H1 (cell line): ENCODE results near the gene DDA1. TPM values are rescaled to one million over a fixed set of nuclear protein-coding genes. Genes with fewer than 3 reads are reported as not detected.
A peak's percentile ranks its signal among the peaks of the same experiment; 100 is the strongest.

Source experiments
- CTCF ChIA-PET: fragments of 300-600 bp; sonication (Branson Sonifier 250); formaldehyde crosslinking; loops from one replicate; lab custom pipeline; 2021; ENCODE audit not compliant: partially characterized antibody; lab: Charles Lee
- POLR2A ChIA-PET: fragments of 300-600 bp; sonication (Branson Sonifier 250); formaldehyde crosslinking; loops from one replicate; lab custom pipeline; 2021; ENCODE audit warnings: inconsistent platforms; ENCODE audit not compliant: partially characterized antibody; lab: Charles Lee
- DNase-seq, 2 experiments: peaks; one replicate each; pipeline versions ENCODE4 v3.0.0 to v3.0.0-alpha.2; 2010 to 2022; ENCODE audit warnings: low spot score in 2 of 2, low read depth in 1 of 2, mixed read lengths in 1 of 2
- FAIRE-seq: peaks from 2 replicates; lab custom pipeline; 2011; peaks lifted over from hg19 to GRCh38; lab: Jason Lieb, UNC
- H2AFZ ChIP-seq: 2 replicates; pipeline ENCODE4 v1.8.1; 2012; ENCODE audit warnings: low read length, inconsistent platforms
- H2AK5ac ChIP-seq: 2 replicates; pipeline ENCODE4 v1.6.1; 2013; ENCODE audit warnings: low read depth, low read length
- H2BK120ac ChIP-seq: replicated peaks from 2 replicates; pipeline ENCODE3; 2013; ENCODE audit warnings: low read depth, low read length, inconsistent platforms
- H2BK12ac ChIP-seq: 2 replicates; pipeline ENCODE4 v1.6.1; 2013; ENCODE audit warnings: low read depth, low read length
- H2BK15ac ChIP-seq: 2 replicates; pipeline ENCODE4 v1.6.1; 2013; ENCODE audit warnings: low read length
- H2BK20ac ChIP-seq: 2 replicates; pipeline ENCODE4 v1.6.1; 2013; ENCODE audit warnings: low read length
- H2BK5ac ChIP-seq: 2 replicates; pipeline ENCODE4 v1.6.1; 2013; ENCODE audit warnings: low read depth, low read length
- H3K14ac ChIP-seq: 2 replicates; pipeline ENCODE4 v1.6.1; 2013; ENCODE audit warnings: inconsistent platforms; ENCODE audit not compliant: insufficient read length
- H3K18ac ChIP-seq: 2 replicates; pipeline ENCODE4 v1.6.1; 2013; ENCODE audit warnings: low read length; ENCODE audit errors: extremely low read depth
- H3K23ac ChIP-seq: 2 replicates; pipeline ENCODE4 v1.6.1; 2013; ENCODE audit warnings: inconsistent platforms; ENCODE audit not compliant: insufficient read length
- H3K23me2 ChIP-seq: 2 replicates; pipeline ENCODE4 v1.6.1; 2013; ENCODE audit warnings: low read depth, low read length
- H3K27ac ChIP-seq: 2 replicates; pipeline ENCODE4 v1.6.1; 2011; ENCODE audit warnings: low read depth, low read length, inconsistent platforms
- H3K27me3 ChIP-seq, 4 experiments: replicated peaks in 1 of 4; 1 replicate in 1 of 4; 2 replicates in 3 of 4; pipeline versions ENCODE4 v1.6.1 to v1.8.1; 2011 to 2013; ENCODE audit warnings: low read length in 3 of 4, mild to moderate bottlenecking in 3 of 4, inconsistent platforms in 2 of 4, mixed read lengths in 2 of 4, moderate library complexity in 1 of 4; ENCODE audit not compliant: control insufficient read depth in 3 of 4, insufficient read depth in 3 of 4; ENCODE audit errors: extremely low read depth in 1 of 4
- H3K36me3 ChIP-seq, 4 experiments: 2 replicates each; pipeline versions ENCODE4 v1.6.1 to v1.8.1; 2011 to 2013; ENCODE audit warnings: mild to moderate bottlenecking in 4 of 4, low read length in 3 of 4, moderate library complexity in 2 of 4, control low read depth in 1 of 4, inconsistent platforms in 1 of 4; ENCODE audit not compliant: insufficient read depth in 4 of 4, control insufficient read depth in 2 of 4
- H3K4ac ChIP-seq: replicated peaks from 2 replicates; pipeline ENCODE3; 2013; ENCODE audit warnings: low read length, low read depth, mixed read lengths, inconsistent platforms; ENCODE audit not compliant: insufficient read length
- H3K4me1 ChIP-seq, 4 experiments: replicated peaks in 1 of 4; 1 replicate in 1 of 4; 2 replicates in 3 of 4; pipeline versions ENCODE4 v1.6.1 to v1.8.1; 2011 to 2013; ENCODE audit warnings: low read length in 3 of 4, inconsistent platforms in 2 of 4, mixed read lengths in 1 of 4; ENCODE audit not compliant: insufficient read depth in 4 of 4, control insufficient read depth in 3 of 4
- H3K4me2 ChIP-seq, 2 experiments: 2 replicates each; pipeline versions ENCODE4 v1.6.1 to v1.8.1; 2011 to 2013; ENCODE audit warnings: low read depth in 2 of 2, low read length in 2 of 2, control low read depth in 1 of 2, inconsistent platforms in 1 of 2, mild to moderate bottlenecking in 1 of 2; ENCODE audit not compliant: insufficient read depth in 1 of 2
- H3K4me3 ChIP-seq, 4 experiments: fragments of 200-600, 300-600 bp in 1 of 4; sonication (generic), shearing (Covaris generic), sonication (Bioruptor Twin) in 1 of 4; 2 replicates each; pipeline versions ENCODE4 v1.5.1 to v1.8.1; 2011 to 2016; ENCODE audit warnings: low read length in 4 of 4, low read depth in 3 of 4, control low read depth in 2 of 4, inconsistent platforms in 2 of 4, mild to moderate bottlenecking in 2 of 4, mixed read lengths in 1 of 4, moderate library complexity in 1 of 4; ENCODE audit not compliant: insufficient read depth in 2 of 4; ENCODE audit errors: extremely low read depth in 1 of 4
- H3K56ac ChIP-seq: replicated peaks from 2 replicates; pipeline ENCODE3; 2013; ENCODE audit warnings: low read depth, mild to moderate bottlenecking, mixed read lengths, low read length, inconsistent platforms; ENCODE audit not compliant: insufficient read length
- H3K79me1 ChIP-seq: 2 replicates; pipeline ENCODE4 v1.6.1; 2013; ENCODE audit warnings: low read depth, low read length, control low read depth
- H3K79me2 ChIP-seq, 2 experiments: 2 replicates each; pipeline versions ENCODE4 v1.6.1 to v1.8.1; 2012 to 2013; ENCODE audit warnings: low read length in 2 of 2, mild to moderate bottlenecking in 2 of 2, inconsistent platforms in 1 of 2; ENCODE audit not compliant: insufficient read depth in 2 of 2, control insufficient read depth in 1 of 2
- H3K9ac ChIP-seq, 4 experiments: replicated peaks in 1 of 4; 1 replicate in 1 of 4; 2 replicates in 3 of 4; pipeline versions ENCODE4 v1.6.1 to v1.8.1; 2011 to 2013; ENCODE audit warnings: low read depth in 3 of 4, low read length in 3 of 4, control low read depth in 2 of 4, mild to moderate bottlenecking in 2 of 4, moderate library complexity in 2 of 4, inconsistent platforms in 1 of 4; ENCODE audit errors: extremely low read depth in 1 of 4
- H3K9me3 ChIP-seq, 2 experiments: 2 replicates each; pipeline versions ENCODE4 v1.6.1 to v1.8.1; 2012 to 2013; ENCODE audit warnings: mild to moderate bottlenecking in 2 of 2, moderate library complexity in 2 of 2, control low read depth in 1 of 2, inconsistent platforms in 1 of 2, low read depth in 1 of 2, low read length in 1 of 2, mixed read lengths in 1 of 2; ENCODE audit not compliant: insufficient read depth in 2 of 2
- H4K20me1 ChIP-seq, 2 experiments: replicated peaks in 1 of 2; 2 replicates each; pipeline versions ENCODE3 to v1.8.1; 2011 to 2013; ENCODE audit warnings: inconsistent platforms in 2 of 2, low read length in 2 of 2, mild to moderate bottlenecking in 1 of 2; ENCODE audit not compliant: insufficient read depth in 2 of 2, control insufficient read depth in 1 of 2
- H4K5ac ChIP-seq: 2 replicates; pipeline ENCODE4 v1.6.1; 2013; ENCODE audit warnings: low read length, low read depth, mixed read lengths, inconsistent platforms; ENCODE audit not compliant: insufficient read length
- H4K8ac ChIP-seq: 2 replicates; pipeline ENCODE4 v1.8.0; 2013; ENCODE audit warnings: mild to moderate bottlenecking, moderate library complexity, low read length, inconsistent platforms; ENCODE audit not compliant: insufficient read depth; ENCODE audit errors: extremely low read depth
- H4K91ac ChIP-seq: replicated peaks from 2 replicates; pipeline ENCODE3; 2013; ENCODE audit warnings: low read length, mixed read lengths, inconsistent platforms; ENCODE audit not compliant: insufficient read length
- ASH2L ChIP-seq: fragments of 200-600, 300-600 bp; sonication (generic); IDR thresholded peaks from one replicate; pipeline ENCODE4 v1.7.1; 2017; ENCODE audit warnings: low read length
- ATF3 ChIP-seq: IDR thresholded peaks from 2 replicates; pipeline ENCODE4 v1.6.1; 2011; ENCODE audit warnings: low read depth, mild to moderate bottlenecking, low read length; ENCODE audit not compliant: insufficient read depth
- CBX5 ChIP-seq: fragments of 300-800, 300-1000 bp; sonication (generic); IDR thresholded peaks from 2 replicates; pipeline ENCODE4 v1.7.1; 2016; ENCODE audit warnings: antibody characterized with exemption, low read length, low read depth
- CTBP2 ChIP-seq: IDR thresholded peaks from 2 replicates; pipeline ENCODE4 v1.7.0; 2011; ENCODE audit warnings: borderline replicate concordance, mild to moderate bottlenecking, moderate library complexity, mixed read lengths, low read length; ENCODE audit not compliant: insufficient read depth, insufficient read length
- JUND ChIP-seq: IDR thresholded peaks from 2 replicates; pipeline ENCODE4 v1.6.1; 2011; ENCODE audit warnings: mild to moderate bottlenecking, improper control_type of control experiment, low read length
- KDM5A ChIP-seq: fragments of 200-600 bp; IDR thresholded peaks from 2 replicates; pipeline ENCODE4 v1.7.1; 2012; ENCODE audit warnings: mild to moderate bottlenecking, low read length, inconsistent platforms, mixed read lengths
- NANOG ChIP-seq: IDR thresholded peaks from 2 replicates; pipeline ENCODE4 v1.6.1; 2011; ENCODE audit warnings: low read length, low read depth, mild to moderate bottlenecking, inconsistent platforms; ENCODE audit not compliant: insufficient read depth, poor library complexity, severe bottlenecking
- RNF2 ChIP-seq: fragments of 200-900, 300-1000 bp; sonication (generic); IDR thresholded peaks from 2 replicates; pipeline ENCODE4 v1.7.1; 2016; ENCODE audit warnings: borderline replicate concordance, low read depth, mild to moderate bottlenecking, antibody characterized with exemption, low read length; ENCODE audit not compliant: poor library complexity, severe bottlenecking; ENCODE audit errors: missing control alignments
- SIN3A ChIP-seq, 2 experiments: IDR thresholded peaks in 1 of 2; conservative IDR thresholded peaks in 1 of 2; 2 replicates each; pipeline ENCODE4 v1.6.1; 2011 to 2012; ENCODE audit warnings: low read length in 2 of 2, improper control_type of control experiment in 1 of 2, low read depth in 1 of 2, mild to moderate bottlenecking in 1 of 2
- TCF12 ChIP-seq: IDR thresholded peaks from 2 replicates; pipeline ENCODE4 v1.6.1; 2011; ENCODE audit warnings: low read depth, mild to moderate bottlenecking, low read length
- WGBS, 2 experiments: shearing (Covaris generic) in 1 of 2; methylation state at CpG; one replicate each; pipeline versions ENCODE4 v1.1.6 to v1.1.7; 2013 to 2015; ENCODE audit warnings: low lambda C conversion rate in 2 of 2, mixed read lengths in 2 of 2, inconsistent platforms in 1 of 2, low coverage in 1 of 2, missing lambda C conversion rate in 1 of 2; ENCODE audit not compliant: insufficient replicate concordance in 2 of 2, insufficient coverage in 1 of 2, insufficient read length in 1 of 2; ENCODE audit errors: extremely low coverage in 1 of 2, missing lambda C conversion rate in 1 of 2; 5-methylcytosine and 5-hydroxymethylcytosine counted together
- polyA plus RNA-seq, 7 experiments: library from polyadenylated mRNA; depleted of rRNA in 3 of 7; stranded (reverse) in 5 of 7; unstranded in 2 of 7; fragments of >200 nt in 5 of 7; fragments of 200-250 nt in 2 of 7; gene quantifications; 1 replicate in 5 of 7; 2 replicates in 1 of 7; 4 replicates in 1 of 7; pipeline versions ENCODE4 v1.2.1 to v1.2.3, GENCODE V29; 2011 to 2013; ENCODE audit warnings: missing spikeins in 2 of 7, mixed read lengths in 2 of 7
- total RNA-seq: library from RNA; stranded (reverse); fragmentation: NEBNext Ultra II Directional; extraction: Animal tissue kit (Norgen Biotek cat#: 25700); gene quantifications from 2 replicates; pipeline ENCODE4 v1.2.1, GENCODE V29; 2021

Gene DDA1
- total and polyA plus RNA-seq, 2 of the 8 experiments (the other 6 are each of a cell fraction or from before 2014, with no cell fraction given): 29.2 to 34.5 TPM

DNA sequence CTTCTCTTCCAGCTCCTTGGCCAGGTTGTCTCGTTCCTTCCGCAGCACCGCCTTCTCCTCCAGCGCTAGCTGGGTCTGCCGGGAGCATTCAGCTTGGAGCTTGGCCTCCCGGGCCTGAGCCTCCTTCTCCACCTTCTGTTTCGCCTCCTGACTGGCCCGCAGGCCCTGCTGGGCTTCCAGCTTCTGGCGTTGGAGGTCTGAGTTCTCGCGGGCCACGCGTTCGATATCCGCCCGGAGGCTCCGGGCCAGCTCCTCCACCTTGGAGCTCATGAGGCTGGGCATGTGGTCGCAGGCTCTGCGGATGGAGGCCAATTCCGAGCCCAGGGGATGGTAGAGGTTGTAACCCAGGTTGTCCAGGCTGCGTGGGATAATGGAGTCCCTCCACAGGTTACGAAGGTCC lies 56.0 kb downstream of the DDA1 start:
- peaks cover 2% of the 10 kb centered on the region; the same call in 1 of the 2 replicates for H3K23me2 ChIP-seq
- H3K4me3 ChIP-seq: no peak overlapping the region
- H4K20me1 ChIP-seq: no peaks in the 10 kb centered on the region
- H3K18ac ChIP-seq: no peak overlapping the region
- peak overlapping the region; percentile 50; the same call in 1 of the 2 replicates for H2BK12ac ChIP-seq
- no peaks in the 10 kb centered on the region for H3K36me3 ChIP-seq
- H2AFZ ChIP-seq: no peak overlapping the region
- FAIRE-seq (no peak), DNase-seq (no peak)
- H3K27ac ChIP-seq: no peak overlapping the region
- no peak overlapping the region for H2BK20ac ChIP-seq
- H3K23ac ChIP-seq: no peak overlapping the region
- no peak overlapping the region for H2AK5ac ChIP-seq
- no peak overlapping the region for H3K9ac ChIP-seq
- no peak overlapping the region for H2BK5ac ChIP-seq
- no peak overlapping the region for H4K91ac ChIP-seq
- no peaks in the 10 kb centered on the region for H3K79me2 ChIP-seq
- no peak overlapping the region for H4K5ac ChIP-seq
- H3K9me3 ChIP-seq: no peaks in the 10 kb centered on the region
- no peak overlapping the region for H3K4ac ChIP-seq
- H3K14ac ChIP-seq: no peak overlapping the region
- H3K79me1 ChIP-seq: no peaks in the 10 kb centered on the region
- no peaks in the 10 kb centered on the region for H3K4me1 ChIP-seq
- no peak overlapping the region for H4K8ac ChIP-seq
- 94% methylated on average over 17 of the region's 22 CpGs; no CpG with 5 or more reads in 1 of the 2 experiments for WGBS, 2 experiments
- H3K56ac ChIP-seq: no peak overlapping the region
- POLR2A ChIA-PET: interaction anchor here (0.8 to 1.4 kb wide), 3 partner anchors 21 to 26 kb away, joined by 3 to 5 read pairs (median 3); no protein-coding TSS in a partner anchor
- H2BK15ac ChIP-seq: 0 out of 2 replicates have a peak overlapping the region, but pooled peaks have one; percentile 31
- H2BK120ac ChIP-seq: no peak overlapping the region
- no peaks in the 10 kb centered on the region for H3K27me3 ChIP-seq
- no peak overlapping the region for H3K4me2 ChIP-seq
- CTCF ChIA-PET: interaction anchor here (0.9 to 6.2 kb wide), 8 partner anchors 9 to 29 kb away, joined by 3 to 41 read pairs (median 8); partner anchors contain the start of genes CCDC194 and PLVAP
- no peak for TF ChIP-seq RNF2
- TF ChIP-seq NANOG: no peak
- no peak for TF ChIP-seq SIN3A (conservative IDR thresholded peaks at IDR 0.05 in 1 of 2, IDR thresholded peaks at IDR 0.05 in 1 of 2; ENCODE audit: low read depth in 1 of 2, low read length in 2 of 2)
- TF ChIP-seq JUND: no peak
- TF ChIP-seq CTBP2: no peak
- TF ChIP-seq KDM5A: no peak
- no peak for TF ChIP-seq TCF12
- TF ChIP-seq CBX5: no peak
- TF ChIP-seq ATF3: no peak
- TF ChIP-seq ASH2L: no peak
